GM19043 (cell line): Measurements from ENCODE around the gene BMAL1.
A peak's percentile ranks its signal among the peaks of the same experiment; 100 is the strongest.

Experiments
- ATAC-seq: cut with Tn5 transposase; IDR thresholded peaks from one replicate; pipeline ENCODE4 v1.9.1; 2021; ENCODE audit warnings: low read depth; ENCODE audit not compliant: unreplicated experiment

Gene BMAL1

GRCh38 chr11:13260963-13261588, 16.5 kb upstream of the BMAL1 start:
- ATAC-seq: no peak

DNA sequence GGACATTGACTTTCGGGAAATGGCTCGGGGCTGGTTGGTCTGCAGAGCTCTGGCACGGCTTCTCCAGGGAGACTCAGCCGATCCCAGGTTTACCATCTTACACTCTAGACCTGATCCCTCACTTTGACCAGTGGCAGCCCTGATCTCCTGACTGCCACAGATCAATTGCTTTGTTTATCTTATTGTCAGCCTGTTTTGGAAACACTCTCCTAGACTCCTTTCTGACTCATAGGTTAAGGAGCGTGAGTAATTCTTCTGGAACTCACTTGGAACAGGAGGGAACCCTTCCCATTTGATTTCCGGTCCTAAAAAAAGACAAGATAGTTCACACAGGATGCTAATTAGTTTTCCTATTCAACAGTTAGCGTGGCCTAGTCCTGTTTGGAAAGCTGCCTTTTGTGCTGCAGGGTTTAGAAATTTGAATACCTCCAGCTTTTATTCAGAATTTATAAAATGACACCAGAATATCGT, 16.0 kb upstream of the BMAL1 start:
- ATAC-seq: no peak

- no peak for ATAC-seq
Observed at GRCh38 chr11:13262096-13262495, 15.5 kb upstream of the BMAL1 start.

DNA sequence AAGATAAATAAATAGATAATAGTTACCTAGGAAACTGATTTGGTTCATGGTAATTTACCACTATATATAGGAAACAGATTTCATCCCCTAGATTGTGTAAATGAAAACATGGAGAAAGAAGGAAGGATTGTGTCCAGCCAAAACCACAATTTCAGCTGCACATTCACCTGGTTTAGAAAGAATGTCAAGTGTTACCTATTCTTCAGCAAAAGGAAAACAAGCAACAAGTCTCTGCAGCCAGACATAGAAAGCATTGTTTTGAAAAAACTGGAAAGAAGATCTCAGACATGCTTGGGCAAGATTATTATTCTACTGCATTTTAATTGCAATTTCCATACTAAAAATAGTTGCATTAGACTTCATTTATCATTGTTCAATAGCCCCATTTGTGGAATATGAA, 8.8 kb upstream of the BMAL1 start:
- ATAC-seq: no peak

- ATAC-seq: no peak
Observed at GRCh38 chr11:13269775-13270174, 7.8 kb upstream of the BMAL1 start.

GRCh38 chr11:13271060-13271693, 6.4 kb upstream of the BMAL1 start:
- ATAC-seq: no peak

DNA sequence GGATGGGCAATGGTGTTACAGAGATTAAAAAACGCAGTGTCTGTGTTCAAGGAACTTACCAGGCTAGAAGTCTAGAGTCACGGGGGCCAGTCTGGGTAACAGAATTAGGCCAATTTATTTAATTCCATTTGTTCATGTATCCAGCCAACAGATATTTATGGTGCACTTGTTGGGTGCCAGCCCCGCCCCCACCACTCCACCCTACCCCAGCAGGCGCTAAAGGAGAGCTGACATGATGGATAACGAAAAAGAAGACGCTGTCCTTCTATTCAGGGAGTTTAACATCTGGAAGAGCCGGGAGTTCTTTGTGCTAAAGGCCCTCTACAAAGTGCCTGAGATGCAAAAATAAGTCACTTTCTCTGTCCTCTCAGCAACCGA, 1.1 kb upstream of the BMAL1 start:
- no peak for ATAC-seq

DNA sequence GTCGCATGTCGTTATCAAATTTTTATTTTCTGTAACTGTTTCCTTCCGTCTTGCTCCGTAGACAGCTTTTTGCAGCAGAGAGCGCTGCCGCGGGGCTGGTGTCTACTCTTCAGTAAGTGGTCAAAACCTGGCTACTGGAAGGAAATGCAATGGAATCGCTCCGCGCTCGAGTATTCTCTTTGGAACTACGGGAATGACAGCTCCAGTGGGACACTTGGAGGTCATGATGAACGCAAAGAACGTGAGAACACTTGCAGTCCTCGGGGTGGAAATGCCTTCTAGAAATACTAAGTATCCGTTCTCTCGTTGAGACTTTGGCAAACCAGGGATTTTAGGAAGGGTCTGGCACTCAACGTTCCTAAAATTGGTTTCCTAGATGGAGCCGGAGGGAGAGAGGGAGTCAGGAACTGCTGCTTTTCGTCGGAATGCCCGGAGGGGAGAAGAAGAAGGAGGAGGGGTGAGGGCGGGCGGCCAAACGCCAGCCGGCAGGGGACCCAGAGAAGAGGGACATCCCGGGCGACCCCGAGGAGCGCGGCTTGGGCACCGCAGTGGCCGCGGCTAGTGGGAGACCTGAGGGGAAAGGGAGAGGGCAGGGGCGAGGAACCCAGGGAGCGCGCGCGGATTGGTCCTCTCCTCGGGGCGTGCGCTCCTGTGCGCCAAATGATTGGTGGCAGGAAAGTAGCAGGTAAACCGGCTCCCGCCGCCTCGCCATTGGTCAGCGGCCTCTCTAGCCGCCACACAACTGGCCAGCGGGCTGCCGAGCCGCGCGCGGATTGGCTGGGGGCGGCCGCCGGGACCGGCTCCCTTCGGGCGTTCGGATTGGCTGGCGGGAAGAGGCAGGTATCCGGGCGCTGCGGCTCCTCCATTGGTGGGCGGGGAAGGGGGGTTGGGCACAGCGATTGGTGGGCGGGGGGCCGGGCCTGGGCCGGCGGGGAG, 490 bp upstream of the BMAL1 start:
- peak; percentile 93 for ATAC-seq

GRCh38 chr11:13278609-13279486, 1.3 kb downstream of the BMAL1 start:
- ATAC-seq: no peak

DNA sequence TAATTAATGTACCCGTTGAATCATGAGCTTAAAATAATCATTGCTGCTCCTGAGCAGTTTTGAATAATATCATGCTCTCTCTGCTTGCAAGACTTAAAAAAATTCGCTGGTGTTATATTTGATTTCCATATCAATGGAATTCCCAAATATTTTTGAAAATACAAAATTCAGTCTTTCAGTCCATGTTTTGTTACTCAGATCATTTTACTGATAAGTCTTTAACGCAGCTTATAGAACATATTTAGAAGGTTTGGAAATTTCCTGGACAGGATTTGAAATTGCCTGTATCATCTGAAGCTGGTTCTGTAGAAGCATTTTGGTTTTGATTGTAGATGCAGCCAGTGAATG, 1.9 kb downstream of the BMAL1 start:
- ATAC-seq: no peak

DNA sequence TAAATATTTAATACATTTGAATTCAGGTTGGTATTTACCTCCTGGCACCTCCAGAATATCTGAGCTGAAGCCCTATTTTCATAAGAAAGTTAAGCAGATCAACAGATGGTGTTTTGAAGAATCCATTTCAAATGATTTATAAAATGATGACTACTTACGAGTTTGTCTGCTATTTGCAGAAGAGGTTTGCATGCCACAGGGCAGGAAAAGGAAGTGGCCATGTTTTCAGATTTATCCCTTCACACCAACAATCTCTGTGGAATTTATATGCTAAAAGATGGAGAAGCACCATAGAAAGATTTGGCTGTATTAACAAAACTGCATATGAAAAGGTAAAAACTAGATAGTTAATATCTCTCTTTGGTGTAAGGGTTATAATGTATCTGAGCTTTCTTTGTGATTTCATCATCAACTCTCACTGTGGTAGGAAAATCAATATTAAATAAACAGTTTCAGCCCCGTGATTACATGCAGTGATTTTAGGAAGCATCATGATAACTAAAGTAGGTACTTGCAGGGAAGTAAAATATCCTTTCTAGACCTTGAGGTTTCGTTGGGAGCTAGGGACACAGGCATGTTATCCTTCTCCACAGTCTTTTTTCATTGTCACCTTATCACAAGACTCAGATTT, 2.6 kb downstream of the BMAL1 start:
- no peak for ATAC-seq

- ATAC-seq: no peak
Observed at GRCh38 chr11:13280777-13281176, 3.2 kb downstream of the BMAL1 start.

DNA sequence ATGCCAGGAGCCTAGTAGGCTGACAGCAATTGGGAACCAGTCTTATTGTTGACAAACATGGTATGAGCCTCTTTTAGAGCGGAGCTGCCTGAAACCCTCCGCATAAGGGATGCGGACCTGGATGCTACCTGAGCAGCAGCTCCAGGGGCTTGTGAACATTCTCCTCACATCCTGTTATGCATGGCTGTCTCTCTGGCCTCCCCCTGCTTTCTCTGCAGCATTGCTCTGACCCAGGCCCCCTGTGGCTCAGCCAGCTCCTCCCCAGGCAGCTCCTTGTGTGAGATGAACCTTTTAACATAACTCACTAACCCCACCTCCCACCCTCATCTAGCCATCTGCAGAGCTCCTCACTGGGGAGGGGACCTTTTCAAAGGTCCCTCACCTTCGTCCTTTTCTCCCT, 6.0 kb downstream of the BMAL1 start:
- no peak for ATAC-seq

GRCh38 chr11:13284776-13285588, 7.4 kb downstream of the BMAL1 start:
- ATAC-seq: no peak

DNA sequence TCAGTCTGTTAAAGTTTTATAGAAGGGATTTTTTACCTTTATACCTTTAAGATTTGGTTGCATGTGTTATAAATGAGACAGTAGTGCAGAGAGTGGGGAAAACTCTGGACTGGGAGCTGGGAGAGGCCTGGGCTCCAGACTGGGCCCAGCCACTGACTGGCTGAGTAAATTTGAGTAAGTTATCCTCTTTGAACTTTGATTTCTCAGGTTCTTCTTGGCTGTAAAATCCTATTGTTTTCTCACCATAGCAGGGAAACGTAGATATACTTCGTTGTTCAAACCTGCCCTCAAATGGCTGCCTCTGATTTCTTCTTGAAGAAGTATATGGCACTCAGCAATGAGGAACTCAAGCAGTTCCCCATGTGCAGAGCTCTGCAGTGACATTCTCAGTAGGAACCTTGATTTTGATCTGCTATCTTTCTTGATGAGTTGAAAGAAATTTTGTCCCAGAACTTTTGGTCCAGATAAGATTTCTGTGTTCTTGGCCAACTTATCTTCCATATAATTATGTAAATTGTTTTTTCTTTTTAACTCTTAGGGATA, 8.8 kb downstream of the BMAL1 start:
- ATAC-seq: no peak

GRCh38 chr11:13287036-13287435, 9.4 kb downstream of the BMAL1 start:
- ATAC-seq: no peak

GRCh38 chr11:13287681-13288080, 10.1 kb downstream of the BMAL1 start:
- ATAC-seq: no peak

DNA sequence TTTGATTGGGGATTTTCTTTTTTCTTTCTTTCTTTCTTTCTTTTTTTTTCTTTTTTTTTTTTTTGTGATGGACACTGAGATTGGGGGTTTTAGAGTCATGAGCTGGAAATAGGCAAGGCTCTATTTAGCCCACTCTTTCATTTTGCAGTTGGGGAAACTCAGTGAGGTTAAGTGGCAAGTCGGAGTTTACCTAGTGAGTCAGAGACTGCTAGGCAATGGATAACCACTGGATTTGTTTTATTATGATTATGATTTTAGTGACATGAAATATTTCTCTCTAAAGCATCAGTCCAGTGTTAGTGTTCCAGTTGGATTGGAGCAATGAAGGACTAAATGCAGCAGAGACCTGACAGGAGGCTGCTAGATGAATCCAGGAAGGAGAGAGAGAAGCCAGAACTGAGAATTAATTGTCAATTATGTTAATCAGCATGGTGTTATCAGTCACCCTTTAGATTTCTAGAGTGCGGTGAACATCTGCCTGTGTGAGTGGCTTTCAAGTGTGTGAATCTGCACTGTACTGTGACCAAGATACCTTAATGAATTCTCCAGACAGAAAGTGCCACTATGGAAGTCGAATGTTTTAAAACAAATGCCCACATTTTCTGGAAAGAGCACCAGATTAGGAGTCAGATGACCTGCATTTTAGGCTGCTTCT, 10.9 kb downstream of the BMAL1 start:
- peak; percentile 52 for ATAC-seq

- ATAC-seq: no peak
Observed at GRCh38 chr11:13289081-13289480, 11.5 kb downstream of the BMAL1 start.
